IgD-negative memory B cell (primary cell): Measurements from ENCODE around the gene USP7. TPM values are rescaled to one million over a fixed set of nuclear protein-coding genes. Genes with fewer than 3 reads are reported as not detected.
"Not testable (repeated sequence)": the region's sequence is repeated elsewhere in the genome, so short reads cannot be mapped to it uniquely, and the experiment has no call there.

Experiments used
- H3K27ac Mint-ChIP-seq, 3 donors: one replicate each; pipeline ENCODE4 v1.8.0; 2020 to 2022; ENCODE audit warnings: mild to moderate bottlenecking in 3 of 3, mixed read lengths in 3 of 3, moderate library complexity in 1 of 3
- H3K27me3 Mint-ChIP-seq: one replicate; pipeline ENCODE4 v1.8.0; 2021; ENCODE audit warnings: mixed read lengths
- H3K36me3 Mint-ChIP-seq: one replicate; pipeline ENCODE4 v1.8.0; 2020; ENCODE audit warnings: mild to moderate bottlenecking, mixed read lengths
- H3K4me1 Mint-ChIP-seq, 3 donors: one replicate each; pipeline ENCODE4 v1.8.0; 2020 to 2022; ENCODE audit warnings: mixed read lengths in 3 of 3, mild to moderate bottlenecking in 1 of 3
- H3K4me3 Mint-ChIP-seq, 4 donors: one replicate each; pipeline ENCODE4 v1.8.0; 2020 to 2022; ENCODE audit warnings: mild to moderate bottlenecking in 4 of 4, mixed read lengths in 4 of 4, moderate library complexity in 3 of 4
- H3K9me3 Mint-ChIP-seq, 3 donors: one replicate each; pipeline ENCODE4 v1.8.0; 2020 to 2021; ENCODE audit warnings: mixed read lengths in 3 of 3, mild to moderate bottlenecking in 1 of 3
- polyA plus RNA-seq: library from polyadenylated mRNA; unstranded; fragments of 300-500 nt; fragmentation: Illumina TruSeq; gene quantifications from one replicate; pipeline ENCODE4 v1.2.3, GENCODE V29; 2021

The USP7 gene
- polyA plus RNA-seq, 1 donor from 2014 or later: 9.4 TPM

DNA sequence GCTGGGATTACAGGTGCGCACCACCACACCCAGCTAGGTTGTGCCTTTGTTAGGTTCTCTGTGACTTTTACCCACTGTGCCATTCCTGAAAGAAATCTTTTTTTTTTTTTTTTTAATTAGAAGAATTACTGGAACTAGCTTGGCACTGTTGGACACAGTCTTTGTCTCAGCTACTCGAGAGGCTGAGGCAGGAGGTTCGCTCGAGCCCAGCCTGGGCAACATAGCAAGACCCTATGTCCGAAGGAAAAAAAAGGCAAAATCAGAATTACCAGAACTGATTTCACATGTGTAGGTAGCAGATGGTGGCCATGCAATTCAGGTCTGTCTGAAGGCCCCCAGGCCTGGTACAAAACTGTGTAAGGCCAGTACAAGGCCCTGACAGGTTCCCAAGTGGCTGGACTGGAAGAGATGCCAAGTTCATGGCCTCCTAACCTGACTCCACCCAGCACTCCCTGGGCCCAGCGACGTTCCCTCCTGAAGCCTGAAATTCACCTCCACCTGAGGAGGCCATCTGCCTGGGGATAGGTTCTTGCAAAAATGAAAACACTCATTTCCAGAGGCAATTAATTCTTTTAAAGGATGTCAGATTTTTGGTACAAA is 117.9 kb downstream of the USP7 start:
- Mint-ChIP-seq H3K27me3 (no peaks in the 10 kb centered on the region), H3K4me3 (no peak overlapping the region), H3K9me3 (no peaks in the 10 kb centered on the region), H3K27ac (no peak overlapping the region), H3K4me1 (peaks cover 10 to 13% (median 10%) of the 10 kb centered on the region in 3 donors), H3K36me3 (peaks cover 5% of the 10 kb centered on the region)

DNA sequence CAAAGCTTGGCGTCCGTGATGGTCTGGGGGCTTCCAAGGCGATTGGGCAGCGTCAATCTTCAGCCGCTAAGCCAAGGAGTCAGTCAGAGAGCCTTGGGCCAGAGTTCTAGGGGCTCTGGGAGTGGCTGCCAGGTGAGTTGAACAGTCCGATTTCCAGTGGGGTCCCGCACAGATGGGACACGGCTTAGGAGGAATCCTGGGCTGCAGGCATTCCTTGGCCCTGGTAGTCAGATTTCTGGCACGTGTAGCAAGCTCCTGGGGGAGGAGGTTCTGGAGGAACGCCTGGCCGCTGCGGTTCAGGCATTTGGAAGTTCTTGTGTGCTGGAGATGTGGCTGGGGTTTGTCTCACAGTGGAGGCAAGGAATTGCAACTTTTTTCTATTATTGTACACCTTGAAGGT is 120.4 kb downstream of the USP7 start:
- not testable (repeated sequence) for H3K36me3 Mint-ChIP-seq, H3K4me3 Mint-ChIP-seq, H3K9me3 Mint-ChIP-seq, H3K27ac Mint-ChIP-seq, H3K27me3 Mint-ChIP-seq
- peaks cover 3 to 10% (median 7%) of the 10 kb centered on the region in 3 donors for H3K4me1 Mint-ChIP-seq

Other genes with a start within 250 kb of the USP7 start
- 11.3 TPM for gene TMEM186, start 166.3 kb downstream of the USP7 start, polyA plus RNA-seq
- 32.3 TPM for gene PMM2, start 166.1 kb downstream of the USP7 start, polyA plus RNA-seq
- 36.4 TPM for gene CARHSP1, start 94.9 kb downstream of the USP7 start, polyA plus RNA-seq
- gene LITAFD, start 81.6 kb downstream of the USP7 start, polyA plus RNA-seq: not detected
- 20.2 TPM for gene HAPSTR1, start 127.7 kb upstream of the USP7 start, polyA plus RNA-seq